Peyer's patch (tissue), 4 donors: ENCODE measurements around the gene DHRSX.

Experiments used
- POLR2A ChIP-seq, 2 donors: fragments of 450-650 bp; IDR thresholded peaks; one replicate each; pipeline ENCODE4 v1.5.1; 2017; ENCODE audit warnings: antibody characterized with exemption in 2 of 2, mild to moderate bottlenecking in 2 of 2, moderate library complexity in 2 of 2
- TF ChIP-seq, protein P1 (sequence below), 6 experiments: fragments of 450-650 bp in 4 of 6; fragments of 200-600 bp in 2 of 6; sonication (generic) in 1 of 6; IDR thresholded peaks; one replicate each; pipeline ENCODE4 v1.5.1; 2017 to 2019; ENCODE audit warnings: antibody characterized with exemption in 6 of 6, mild to moderate bottlenecking in 3 of 6, moderate library complexity in 1 of 6

DNA sequence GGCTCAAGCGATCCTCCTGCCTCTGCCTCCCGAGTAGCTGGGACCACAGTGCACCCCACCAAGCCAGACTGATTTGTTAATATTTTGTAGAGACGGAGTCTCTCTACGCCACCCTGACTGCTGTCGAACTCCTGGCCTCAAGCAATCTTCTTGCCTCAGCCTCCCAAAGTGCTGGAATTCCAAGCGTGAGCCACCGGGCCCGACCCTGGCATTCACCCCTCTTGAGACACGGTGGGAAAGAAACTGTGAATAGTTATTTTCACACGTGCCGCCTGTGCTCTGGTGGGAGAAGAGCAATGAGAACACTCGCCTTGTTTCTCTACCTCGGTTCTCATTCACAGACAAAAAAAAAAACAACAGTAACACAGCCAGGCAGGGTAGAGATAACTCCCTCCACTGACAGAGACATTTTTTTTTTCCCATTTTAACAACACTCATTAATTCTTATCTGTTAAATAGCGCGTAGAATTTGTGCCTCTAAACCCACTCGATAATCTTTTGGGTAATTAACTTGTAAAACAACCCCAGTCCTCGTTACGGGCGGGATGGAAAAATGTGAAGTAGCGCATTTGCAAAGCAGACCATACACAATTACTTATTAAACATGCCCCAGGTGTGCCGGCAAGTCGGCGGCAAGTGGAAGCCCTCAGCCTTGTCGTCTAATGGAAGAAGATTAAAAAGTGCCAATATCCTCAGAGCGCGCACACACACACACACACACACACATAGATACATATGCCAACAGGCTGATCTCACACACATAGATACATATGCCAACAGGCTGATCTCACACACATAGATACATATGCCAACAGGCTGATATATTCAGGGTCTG, 103.3 kb downstream of the DHRSX start:
- TF ChIP-seq POLR2A (IDR thresholded peaks at IDR 0.05) = no peak
- TF ChIP-seq, protein P1, sequence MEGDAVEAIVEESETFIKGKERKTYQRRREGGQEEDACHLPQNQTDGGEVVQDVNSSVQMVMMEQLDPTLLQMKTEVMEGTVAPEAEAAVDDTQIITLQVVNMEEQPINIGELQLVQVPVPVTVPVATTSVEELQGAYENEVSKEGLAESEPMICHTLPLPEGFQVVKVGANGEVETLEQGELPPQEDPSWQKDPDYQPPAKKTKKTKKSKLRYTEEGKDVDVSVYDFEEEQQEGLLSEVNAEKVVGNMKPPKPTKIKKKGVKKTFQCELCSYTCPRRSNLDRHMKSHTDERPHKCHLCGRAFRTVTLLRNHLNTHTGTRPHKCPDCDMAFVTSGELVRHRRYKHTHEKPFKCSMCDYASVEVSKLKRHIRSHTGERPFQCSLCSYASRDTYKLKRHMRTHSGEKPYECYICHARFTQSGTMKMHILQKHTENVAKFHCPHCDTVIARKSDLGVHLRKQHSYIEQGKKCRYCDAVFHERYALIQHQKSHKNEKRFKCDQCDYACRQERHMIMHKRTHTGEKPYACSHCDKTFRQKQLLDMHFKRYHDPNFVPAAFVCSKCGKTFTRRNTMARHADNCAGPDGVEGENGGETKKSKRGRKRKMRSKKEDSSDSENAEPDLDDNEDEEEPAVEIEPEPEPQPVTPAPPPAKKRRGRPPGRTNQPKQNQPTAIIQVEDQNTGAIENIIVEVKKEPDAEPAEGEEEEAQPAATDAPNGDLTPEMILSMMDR (IDR thresholded peaks at IDR 0.05) = no peak
